Calu3 (cell line): ENCODE results near the gene PLIN5. TPM values are rescaled to one million over a fixed set of nuclear protein-coding genes. Genes with fewer than 3 reads are reported as not detected.
"Not testable (repeated sequence)": the region's sequence is repeated elsewhere in the genome, so short reads cannot be mapped to it uniquely, and the experiment has no call there.

Experiments
- BruUV-seq: library from RNA; stranded (reverse); fragments of 400-500 nt; replicated peaks from 2 replicates; lab custom pipeline; 2021; lab: Mats Ljungman, UMichigan
- CTCF ChIA-PET: fragments of 300-600 bp; sonication (Branson Sonifier 250); formaldehyde crosslinking; loops from one replicate; lab custom pipeline; 2022; ENCODE audit warnings: antibody characterized with exemption; lab: Charles Lee
- DNase-seq: peaks from one replicate; pipeline ENCODE4 v3.0.0; 2022
- H3K27ac Mint-ChIP-seq: one replicate; pipeline ENCODE4 v1.8.0; 2022; ENCODE audit warnings: mixed read lengths; ENCODE audit not compliant: unreplicated experiment
- H3K27me3 Mint-ChIP-seq: one replicate; pipeline ENCODE4 v1.8.0; 2022; ENCODE audit warnings: mixed read lengths; ENCODE audit not compliant: unreplicated experiment
- H3K36me3 Mint-ChIP-seq: one replicate; pipeline ENCODE4 v1.8.0; 2022; ENCODE audit warnings: mild to moderate bottlenecking, moderate library complexity, mixed read lengths; ENCODE audit not compliant: insufficient read depth, unreplicated experiment
- H3K4me1 Mint-ChIP-seq: one replicate; pipeline ENCODE4 v1.8.0; 2022; ENCODE audit warnings: mild to moderate bottlenecking, low read depth, mixed read lengths; ENCODE audit not compliant: unreplicated experiment
- H3K4me3 Mint-ChIP-seq: one replicate; pipeline ENCODE4 v1.8.0; 2022; ENCODE audit warnings: mild to moderate bottlenecking, low read depth, moderate library complexity, mixed read lengths; ENCODE audit not compliant: unreplicated experiment
- H3K9me3 Mint-ChIP-seq: one replicate; pipeline ENCODE4 v1.8.0; 2022; ENCODE audit warnings: low read depth, mixed read lengths; ENCODE audit not compliant: unreplicated experiment
- intact Hi-C: fragments of 100-400 bp; cut with micrococcal nuclease; formaldehyde crosslinking; loops from one replicate; pipeline ENCODE4 v1.10.0; 2022; ENCODE audit not compliant: unreplicated experiment
- total RNA-seq: library from RNA; stranded (reverse); gene quantifications from 2 replicates; pipeline ENCODE4 v1.2.3, GENCODE V29; 2022
- TF ChIP-seq, protein P1 (sequence below): fragments of 200-600 bp; IDR thresholded peaks from one replicate; pipeline ENCODE4 v1.8.0; 2022; ENCODE audit warnings: antibody characterized with exemption; ENCODE audit not compliant: unreplicated experiment

The PLIN5 gene
- total RNA-seq, 1 experiment from 2014 or later = 7.6 TPM

DNA sequence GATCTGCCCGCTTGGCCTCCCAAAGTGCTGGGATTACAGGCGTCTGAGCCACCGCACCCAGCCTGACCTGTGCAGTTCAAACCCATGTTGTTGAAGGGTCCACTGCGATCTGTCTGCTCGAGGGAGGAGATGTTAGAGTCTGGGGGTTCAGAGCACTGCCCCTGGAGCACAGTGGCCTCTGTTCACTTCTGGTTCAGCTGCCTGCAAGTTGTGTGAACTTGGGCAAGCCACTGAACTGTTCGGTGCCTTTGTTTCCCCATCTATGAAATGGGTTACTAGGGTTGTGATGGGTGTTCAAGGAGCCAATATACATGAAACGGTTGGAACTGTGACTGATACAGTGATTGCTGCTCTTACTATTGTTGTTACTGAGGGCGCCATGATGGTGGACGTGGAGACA, 1.7 kb downstream of the PLIN5 start:
- Mint-ChIP-seq H3K4me3 (no peak overlapping the region), H3K36me3 (peaks cover 6% of the 10 kb centered on the region), H3K9me3 (no peaks in the 10 kb centered on the region), H3K27me3 (peaks cover 14% of the 10 kb centered on the region), H3K27ac (no peak overlapping the region), H3K4me1 (peaks cover 8% of the 10 kb centered on the region)
- DNase-seq = no peak
- BruUV-seq = no TSS peak
- TF ChIP-seq, protein P1, sequence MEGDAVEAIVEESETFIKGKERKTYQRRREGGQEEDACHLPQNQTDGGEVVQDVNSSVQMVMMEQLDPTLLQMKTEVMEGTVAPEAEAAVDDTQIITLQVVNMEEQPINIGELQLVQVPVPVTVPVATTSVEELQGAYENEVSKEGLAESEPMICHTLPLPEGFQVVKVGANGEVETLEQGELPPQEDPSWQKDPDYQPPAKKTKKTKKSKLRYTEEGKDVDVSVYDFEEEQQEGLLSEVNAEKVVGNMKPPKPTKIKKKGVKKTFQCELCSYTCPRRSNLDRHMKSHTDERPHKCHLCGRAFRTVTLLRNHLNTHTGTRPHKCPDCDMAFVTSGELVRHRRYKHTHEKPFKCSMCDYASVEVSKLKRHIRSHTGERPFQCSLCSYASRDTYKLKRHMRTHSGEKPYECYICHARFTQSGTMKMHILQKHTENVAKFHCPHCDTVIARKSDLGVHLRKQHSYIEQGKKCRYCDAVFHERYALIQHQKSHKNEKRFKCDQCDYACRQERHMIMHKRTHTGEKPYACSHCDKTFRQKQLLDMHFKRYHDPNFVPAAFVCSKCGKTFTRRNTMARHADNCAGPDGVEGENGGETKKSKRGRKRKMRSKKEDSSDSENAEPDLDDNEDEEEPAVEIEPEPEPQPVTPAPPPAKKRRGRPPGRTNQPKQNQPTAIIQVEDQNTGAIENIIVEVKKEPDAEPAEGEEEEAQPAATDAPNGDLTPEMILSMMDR = no peak
- CTCF ChIA-PET = no interaction called here
- intact Hi-C loops = no loop called here

DNA sequence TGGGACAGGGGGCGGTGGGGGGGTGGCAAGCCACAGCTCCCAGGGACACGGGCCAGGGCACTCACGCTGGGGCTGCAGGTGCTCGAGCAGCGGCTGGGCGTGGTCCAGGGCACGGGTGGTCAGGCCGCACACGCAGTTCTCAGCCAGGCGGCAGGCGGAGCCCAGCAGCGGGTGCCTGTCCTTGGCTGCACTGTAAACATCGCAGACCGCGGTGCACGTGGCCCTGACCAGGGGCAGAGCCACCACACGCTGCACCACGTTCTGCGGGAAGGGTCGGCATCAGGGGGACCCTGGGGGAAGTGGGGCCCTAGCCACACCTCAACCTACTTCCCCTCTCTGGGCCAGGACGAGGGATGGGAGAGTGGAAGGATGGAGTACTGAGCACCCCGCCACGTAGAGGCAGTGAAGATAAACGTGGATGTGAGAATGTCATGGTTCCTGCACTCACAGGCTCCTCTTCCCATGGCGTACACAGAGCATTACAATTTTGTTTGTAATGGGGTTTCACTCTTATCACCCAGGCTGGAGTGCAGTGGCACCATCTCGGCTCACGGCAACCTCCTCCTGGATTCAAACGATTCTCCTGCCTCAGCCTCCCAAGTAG, 3.4 kb downstream of the PLIN5 start:
- TF ChIP-seq, protein P1 = no peak
- intact Hi-C loops = no loop called here
- DNase-seq = no peak
- no peak overlapping the region for H3K4me3 Mint-ChIP-seq
- CTCF ChIA-PET = no interaction called here
- H3K27ac Mint-ChIP-seq = no peak overlapping the region
- H3K9me3 Mint-ChIP-seq = no peaks in the 10 kb centered on the region
- H3K27me3 Mint-ChIP-seq = peaks cover 14% of the 10 kb centered on the region
- no TSS peak for BruUV-seq
- H3K4me1 Mint-ChIP-seq = peaks cover 8% of the 10 kb centered on the region
- H3K36me3 Mint-ChIP-seq = peaks cover 6% of the 10 kb centered on the region

- TF ChIP-seq, protein P1 = no peak
- peaks cover 14% of the 10 kb centered on the region for H3K27me3 Mint-ChIP-seq
- H3K9me3 Mint-ChIP-seq = no peaks in the 10 kb centered on the region
- H3K27ac Mint-ChIP-seq = no peak overlapping the region
- no peak overlapping the region for H3K4me3 Mint-ChIP-seq
- no peak for DNase-seq
- intact Hi-C loops = no loop called here
- no peaks in the 10 kb centered on the region for H3K4me1 Mint-ChIP-seq
- H3K36me3 Mint-ChIP-seq = no peaks in the 10 kb centered on the region
- no TSS peak for BruUV-seq
- CTCF ChIA-PET = no interaction called here
Measured at GRCh38 chr19:4529924-4530522, 5.0 kb downstream of the PLIN5 start.

DNA sequence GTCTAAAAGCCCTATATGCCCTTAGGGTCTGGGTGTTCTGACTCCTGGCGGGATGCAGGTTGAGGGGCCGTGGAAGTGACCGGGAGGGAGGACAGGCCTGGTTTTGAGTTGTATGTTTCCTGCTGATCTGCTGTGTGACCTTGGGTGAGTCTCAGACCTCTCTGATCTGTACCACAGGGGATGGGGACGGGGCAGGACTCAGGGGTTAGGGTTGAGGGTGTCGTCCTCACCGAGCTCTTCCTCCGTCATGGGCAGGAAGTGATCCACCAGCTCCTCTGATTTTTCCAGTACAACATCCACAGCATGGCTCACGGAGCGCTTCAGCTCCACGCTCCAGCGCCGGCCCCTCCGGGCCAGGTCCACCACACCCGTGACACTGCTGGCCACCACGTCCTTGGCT, 6.2 kb downstream of the PLIN5 start:
- no TSS peak for BruUV-seq
- Mint-ChIP-seq H3K4me3 (no peak overlapping the region), H3K9me3 (no peaks in the 10 kb centered on the region), H3K4me1 (no peaks in the 10 kb centered on the region), H3K27me3 (peaks cover 14% of the 10 kb centered on the region), H3K27ac (no peak overlapping the region), H3K36me3 (no peaks in the 10 kb centered on the region)
- CTCF ChIA-PET = no interaction called here
- TF ChIP-seq, protein P1 = no peak
- no peak for DNase-seq
- intact Hi-C loops = no loop called here

DNA sequence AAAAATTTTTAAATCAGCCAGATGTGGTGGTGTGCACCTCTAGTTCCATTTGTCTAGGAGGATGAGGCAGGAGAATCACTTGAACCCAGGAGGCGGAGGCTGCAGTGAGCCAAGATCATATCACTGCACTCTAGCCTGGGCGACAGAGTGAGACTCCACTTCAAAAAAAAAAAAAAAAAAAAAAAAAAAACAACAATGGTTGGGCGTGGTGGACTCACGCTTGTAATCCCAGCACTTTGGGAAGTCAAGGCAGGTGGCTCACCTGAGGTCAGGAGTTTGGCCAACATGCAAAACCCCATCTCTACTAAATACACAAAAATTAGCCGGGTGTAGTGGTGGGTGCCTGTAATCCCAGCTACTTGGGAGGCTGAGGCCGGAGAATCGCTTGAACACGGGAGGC, 7.6 kb downstream of the PLIN5 start:
- H3K27me3 Mint-ChIP-seq = peaks cover 14% of the 10 kb centered on the region
- CTCF ChIA-PET, H3K36me3 Mint-ChIP-seq, H3K4me1 Mint-ChIP-seq, DNase-seq, H3K4me3 Mint-ChIP-seq, H3K9me3 Mint-ChIP-seq, H3K27ac Mint-ChIP-seq, intact Hi-C loops, BruUV-seq: not testable (repeated sequence)
